GM21529 (cell line): ENCODE results near the gene PTPN14.

Experiments
- ATAC-seq: cut with Tn5 transposase; IDR thresholded peaks from one replicate; pipeline ENCODE4 v1.9.1; 2021; ENCODE audit not compliant: unreplicated experiment

Gene PTPN14

GRCh38 chr1:214476986-214477870, 74.2 kb downstream of the PTPN14 start:
- no peak for ATAC-seq

- ATAC-seq, result no peak
These were observed 75.0 kb downstream of the PTPN14 start for GRCh38 chr1:214476229-214476985.

- ATAC-seq, result no peak
These were observed 75.7 kb downstream of the PTPN14 start for GRCh38 chr1:214475746-214476145.

- ATAC-seq, result no peak
These were observed 76.1 kb downstream of the PTPN14 start for GRCh38 chr1:214475331-214475730.

- ATAC-seq, result no peak
These were observed 76.9 kb downstream of the PTPN14 start for GRCh38 chr1:214474467-214474866.

- no peak for ATAC-seq
These were observed 77.5 kb downstream of the PTPN14 start for GRCh38 chr1:214473862-214474261.

- ATAC-seq, result no peak
These were observed 78.0 kb downstream of the PTPN14 start for GRCh38 chr1:214473387-214473786.

- no peak for ATAC-seq
These were observed 79.0 kb downstream of the PTPN14 start for GRCh38 chr1:214472364-214472763.

- no peak for ATAC-seq
These were observed 79.9 kb downstream of the PTPN14 start for GRCh38 chr1:214471458-214471857.

GRCh38 chr1:214470132-214470531, 81.3 kb downstream of the PTPN14 start:
- ATAC-seq, result no peak

GRCh38 chr1:214469290-214469689, 82.1 kb downstream of the PTPN14 start:
- ATAC-seq, result no peak

GRCh38 chr1:214467078-214467585, 84.3 kb downstream of the PTPN14 start:
- ATAC-seq, result no peak

GRCh38 chr1:214466403-214467077, 84.9 kb downstream of the PTPN14 start:
- no peak for ATAC-seq

- ATAC-seq, result no peak
These were observed 86.7 kb downstream of the PTPN14 start for GRCh38 chr1:214464445-214465287.

- no peak for ATAC-seq
These were observed 87.8 kb downstream of the PTPN14 start for GRCh38 chr1:214463596-214463995.

GRCh38 chr1:214462882-214463281, 88.5 kb downstream of the PTPN14 start:
- no peak for ATAC-seq

- no peak for ATAC-seq
These were observed 90.1 kb downstream of the PTPN14 start for GRCh38 chr1:214461305-214461704.

- ATAC-seq, result no peak
These were observed 91.0 kb downstream of the PTPN14 start for GRCh38 chr1:214460304-214460916.

GRCh38 chr1:214459895-214460294, 91.5 kb downstream of the PTPN14 start:
- ATAC-seq, result no peak

GRCh38 chr1:214458541-214458940, 92.9 kb downstream of the PTPN14 start:
- ATAC-seq, result no peak
